ENCODE data around the gene STC2.

STC2 gene

GRCh38 chr5:173268750-173269432 is 59.3 kb downstream of the STC2 start:
- no peak for DNase-seq (ENCODE audit: low read depth in 2 of 2)

DNA sequence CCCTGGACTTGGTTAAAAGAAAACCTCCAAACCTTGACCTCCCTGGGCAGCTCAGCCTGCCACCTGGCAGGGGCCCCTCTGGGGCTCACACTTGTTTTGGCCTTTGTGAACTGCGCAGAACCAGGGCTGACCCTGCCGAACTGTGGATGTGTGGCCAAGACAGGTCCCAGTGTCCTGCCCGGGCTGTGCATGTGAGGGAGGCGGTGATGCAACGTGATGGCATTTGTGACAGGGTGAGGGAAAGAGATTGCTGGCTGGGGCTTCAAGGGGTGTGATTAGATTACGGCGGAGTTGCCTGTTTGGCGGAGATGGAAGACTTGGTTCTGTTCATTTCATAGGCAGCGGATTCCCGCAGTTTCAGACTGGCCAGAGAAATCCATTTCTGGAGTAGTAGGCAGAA is 62.8 kb downstream of the STC2 start:
- no peak for DNase-seq (ENCODE audit: low read depth in 2 of 2)
